GM18505 (cell line): ENCODE results near the gene PFKP.
A peak's percentile ranks its signal among the peaks of the same experiment; 100 is the strongest.

Experiments used
- ATAC-seq: cut with Tn5 transposase; IDR thresholded peaks from one replicate; pipeline ENCODE4 v1.9.1; 2021; ENCODE audit not compliant: unreplicated experiment
- POLR2A ChIP-seq: IDR thresholded peaks from 4 replicates; pipeline ENCODE4 v1.6.1; 2011; ENCODE audit warnings: borderline replicate concordance; ENCODE audit not compliant: insufficient read depth, insufficient read length; ENCODE audit errors: extremely low read depth

PFKP gene

DNA sequence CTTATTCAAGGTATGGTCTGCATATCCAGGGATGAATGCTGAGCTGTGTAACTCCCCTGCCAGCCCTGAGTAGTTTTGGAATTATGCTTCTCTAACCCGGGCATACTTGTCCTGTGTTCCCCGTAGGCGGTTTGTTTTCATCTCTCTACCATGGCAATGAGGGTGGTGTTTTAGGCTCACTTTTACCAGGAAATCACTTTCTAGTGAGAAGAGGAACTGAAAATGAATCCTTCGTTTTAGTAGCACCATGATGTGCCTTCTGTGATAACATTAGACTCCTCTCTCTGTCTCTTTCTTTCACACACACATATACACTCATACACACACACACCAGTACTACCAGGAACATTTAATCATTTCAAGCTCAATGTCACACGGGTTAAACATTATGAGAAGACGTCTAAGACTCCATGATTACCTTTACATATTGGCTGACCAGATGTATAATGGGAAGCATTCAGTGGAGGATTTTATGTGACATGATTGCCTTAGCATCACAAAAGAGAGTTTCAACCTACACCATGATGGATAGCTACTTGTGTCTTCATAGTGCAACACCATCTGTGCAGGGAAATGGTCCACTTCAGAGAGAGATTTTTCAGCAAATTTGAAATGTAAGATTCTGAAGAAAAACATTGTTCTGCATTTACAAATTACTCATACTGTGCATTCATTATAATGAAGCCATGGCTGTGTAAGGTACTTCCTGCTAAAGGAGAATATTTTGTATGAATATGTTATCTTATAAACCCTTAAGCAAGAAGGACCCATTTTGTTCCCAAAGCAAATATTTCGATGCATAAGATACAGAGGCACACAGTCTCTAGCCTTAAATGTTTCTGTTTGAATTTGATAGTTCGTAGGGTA is 31.0 kb upstream of the PFKP start:
- no peak for TF ChIP-seq POLR2A
- ATAC-seq, result peak; percentile 96

- ATAC-seq, result no peak
- no peak for TF ChIP-seq POLR2A
Observed at GRCh38 chr10:3037182-3037581, 30.2 kb upstream of the PFKP start.

DNA sequence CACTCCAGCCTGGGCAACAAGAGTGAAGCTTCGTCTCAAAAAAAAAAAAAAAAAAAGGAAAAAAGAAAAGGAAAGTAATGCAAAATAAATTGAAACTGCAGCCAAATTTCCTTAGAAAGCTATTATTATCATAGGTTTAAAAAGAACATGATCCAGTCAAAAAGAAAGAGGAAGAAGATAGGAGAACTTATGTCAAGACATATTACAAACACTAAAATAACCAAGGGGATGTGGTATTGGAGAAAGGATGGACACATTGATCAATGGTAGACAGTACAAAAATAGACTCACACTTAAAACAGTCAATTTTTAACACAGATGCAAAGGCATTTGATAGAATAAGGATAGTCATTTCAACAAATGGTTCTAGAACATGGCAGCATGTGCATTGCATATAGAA is 27.3 kb upstream of the PFKP start:
- ATAC-seq, result no peak
- no peak for TF ChIP-seq POLR2A

DNA sequence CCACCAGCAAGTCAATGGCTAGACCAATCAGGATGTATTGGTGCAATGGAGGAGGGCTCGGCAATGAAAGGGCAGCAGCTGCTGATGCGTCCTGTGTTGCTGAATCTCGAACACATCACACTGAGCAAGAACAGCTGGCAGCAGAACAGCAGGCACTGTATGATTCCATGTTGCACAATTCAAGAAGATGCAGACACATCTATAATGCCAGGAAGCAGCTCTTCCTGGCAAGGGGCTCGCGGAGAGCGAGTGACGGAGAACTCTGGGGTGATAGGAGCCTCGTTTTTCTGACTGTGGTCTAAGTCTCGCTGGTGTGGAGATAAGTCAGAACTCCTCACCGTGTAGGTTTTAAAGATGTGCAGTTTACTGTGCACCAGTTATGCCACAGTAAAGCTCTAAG is 24.8 kb upstream of the PFKP start:
- no peak for ATAC-seq
- TF ChIP-seq POLR2A, result no peak

DNA sequence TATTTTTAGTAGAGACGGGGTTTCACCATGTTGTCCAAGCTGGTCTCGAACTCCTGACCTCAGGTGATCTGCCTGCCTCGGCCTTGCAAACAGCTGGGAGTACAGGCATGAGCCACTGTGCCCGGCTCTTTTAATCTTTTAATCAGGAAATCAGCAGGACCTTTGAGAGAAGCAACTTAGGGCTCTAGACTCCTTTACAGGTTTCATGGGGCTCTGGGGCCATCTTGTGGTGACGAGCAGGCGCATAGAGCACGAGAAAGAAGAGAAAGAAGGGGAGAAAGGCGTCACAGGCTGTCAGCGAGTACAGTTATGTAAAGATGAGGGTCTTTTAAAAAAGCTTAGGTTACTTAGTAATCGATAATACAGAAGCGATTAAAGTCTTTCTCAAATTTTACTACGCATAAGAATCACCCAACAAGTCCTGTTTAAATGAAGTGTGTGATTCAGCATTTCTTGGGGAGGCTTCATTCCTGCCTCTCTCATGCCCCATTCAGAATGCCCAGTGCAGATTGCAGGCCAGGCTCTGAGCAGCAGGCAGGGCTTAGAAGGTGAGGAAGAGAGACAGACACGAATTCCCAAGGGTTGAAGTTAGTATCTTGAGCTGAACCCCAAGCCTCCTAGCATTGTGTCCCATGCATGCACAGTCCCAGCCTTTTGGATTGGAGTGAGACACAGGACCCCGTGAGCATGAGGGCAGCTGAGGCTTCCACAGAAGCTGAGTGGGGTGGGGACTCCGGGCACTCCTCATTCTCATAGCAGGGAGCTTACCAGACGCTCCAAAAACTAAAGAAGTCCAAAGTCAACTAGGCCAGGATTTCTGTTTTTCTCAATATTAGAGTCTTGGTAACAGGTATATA is 23.6 kb upstream of the PFKP start:
- ATAC-seq, result no peak
- TF ChIP-seq POLR2A, result no peak

DNA sequence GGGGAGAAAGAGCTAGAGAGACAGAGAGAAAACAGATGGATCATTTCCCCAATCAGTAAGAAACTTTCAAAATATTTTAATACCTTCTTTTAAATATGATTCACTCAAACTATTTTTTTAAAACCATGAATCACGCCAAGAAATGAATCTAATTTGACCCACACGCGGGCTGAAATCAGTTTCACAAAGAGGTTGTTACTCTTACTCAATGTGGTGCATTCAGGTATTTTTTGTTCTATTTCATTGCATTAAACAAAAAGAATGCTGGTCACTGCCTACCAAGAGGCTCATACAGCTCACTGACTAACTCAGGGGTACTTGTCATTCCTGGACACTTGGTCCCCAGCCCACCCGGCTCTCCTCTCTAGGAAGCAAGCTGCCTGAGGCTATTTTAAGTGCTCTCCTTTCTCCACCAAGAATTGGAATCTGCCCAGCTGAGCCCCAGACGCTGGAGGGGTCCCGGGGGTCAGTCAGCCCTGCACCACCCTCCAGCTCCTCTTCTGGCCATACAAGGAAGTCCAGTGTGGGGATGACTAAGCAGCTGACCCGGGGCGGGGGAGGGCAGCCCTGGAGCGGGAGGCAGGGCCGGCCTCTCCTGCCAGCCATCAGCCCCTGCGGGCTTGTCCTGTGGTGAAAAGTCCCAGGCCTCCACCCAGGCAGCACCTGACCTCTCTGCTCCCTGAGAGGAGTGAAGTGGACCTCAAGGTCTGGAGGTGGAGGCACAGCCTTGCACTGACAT is 21.7 kb upstream of the PFKP start:
- ATAC-seq, result no peak
- TF ChIP-seq POLR2A, result no peak

DNA sequence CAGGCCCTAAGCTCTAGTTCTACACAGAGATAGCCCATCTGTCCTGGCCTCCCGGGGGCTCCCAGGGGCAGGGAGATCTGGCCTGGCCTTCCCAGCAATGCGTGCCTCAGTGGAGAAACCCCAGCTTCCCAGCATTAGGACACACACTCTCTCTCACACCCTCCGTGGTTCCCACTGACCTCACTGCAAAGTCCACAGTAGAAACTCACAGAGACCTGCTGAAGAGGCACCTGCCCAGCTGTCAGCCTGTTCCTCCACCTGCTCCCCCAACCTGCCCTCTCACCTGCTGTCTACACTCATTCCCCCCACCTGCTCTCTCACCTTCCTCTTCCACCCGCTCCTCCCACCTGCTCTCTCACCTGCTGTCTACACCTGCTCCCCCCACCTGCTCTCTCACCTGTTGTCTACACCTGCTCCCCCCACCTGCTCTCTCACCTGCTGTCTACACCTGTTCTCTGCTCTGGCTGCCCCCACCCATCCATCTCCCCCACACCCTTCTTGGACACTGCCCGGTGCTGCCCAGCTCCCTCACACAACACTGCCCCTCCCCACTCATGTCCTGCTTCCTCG is 21.1 kb upstream of the PFKP start:
- no peak for TF ChIP-seq POLR2A

GRCh38 chr10:3046981-3047547 is 20.3 kb upstream of the PFKP start:
- no peak for ATAC-seq
- TF ChIP-seq POLR2A, result no peak

More for the DNA sequence above, 21.1 kb upstream of the PFKP start:
- ATAC-seq, result no peak

- ATAC-seq, result no peak
- no peak for TF ChIP-seq POLR2A
Observed at GRCh38 chr10:3047596-3047995, 19.8 kb upstream of the PFKP start.

DNA sequence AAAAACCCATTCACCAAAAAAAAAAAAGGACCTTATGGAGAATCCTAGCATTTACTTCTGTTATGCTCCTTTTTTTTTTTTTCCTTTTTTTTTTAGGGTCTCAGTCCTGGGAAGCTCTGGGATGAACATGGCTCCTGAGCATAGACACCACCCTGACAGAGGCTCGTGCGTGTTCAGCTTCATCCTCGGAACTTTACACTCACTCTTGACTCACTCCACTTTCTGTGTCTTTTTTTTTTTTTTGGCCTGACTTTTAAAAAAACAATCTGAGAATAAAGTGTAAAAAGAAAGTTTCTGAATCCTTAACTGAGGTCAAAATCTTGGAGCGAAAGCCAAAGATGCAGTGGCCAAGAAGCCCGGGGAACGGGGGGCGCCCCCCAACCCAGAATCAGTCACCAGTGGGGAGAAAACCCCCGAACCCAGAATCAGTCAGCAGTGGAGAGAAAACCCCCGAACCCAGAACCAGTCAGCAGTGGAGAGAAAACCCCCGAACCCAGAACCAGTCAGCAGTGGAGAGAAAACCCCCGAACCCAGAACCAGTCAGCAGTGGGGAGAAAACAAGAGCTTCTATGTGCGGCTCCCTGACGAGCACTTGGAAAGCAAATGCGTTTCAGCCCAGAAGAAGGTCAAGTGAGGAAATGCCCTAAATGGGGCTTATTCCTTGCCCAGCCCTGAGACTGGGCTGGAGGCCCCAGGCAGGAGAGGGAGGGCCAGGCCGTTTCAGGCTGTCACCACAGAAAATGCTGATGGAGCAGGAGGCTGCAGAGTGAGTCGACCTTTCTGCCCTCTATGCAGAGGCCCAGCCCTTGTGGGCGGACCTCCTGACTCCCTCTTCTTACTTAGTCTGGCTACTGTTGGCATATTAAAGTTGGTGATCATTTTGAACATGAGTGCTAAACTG is 19.0 kb upstream of the PFKP start:
- no peak for ATAC-seq
- TF ChIP-seq POLR2A, result no peak

GRCh38 chr10:3051692-3052091 is 15.7 kb upstream of the PFKP start:
- TF ChIP-seq POLR2A, result no peak
- no peak for ATAC-seq

GRCh38 chr10:3053155-3053554 is 14.2 kb upstream of the PFKP start:
- ATAC-seq, result no peak
- TF ChIP-seq POLR2A, result no peak
